Progenitor cell of endocrine pancreas (in vitro differentiated cells): Measurements from ENCODE around the gene KATNB1. TPM values are rescaled to one million over a fixed set of nuclear protein-coding genes. Genes with fewer than 3 reads are reported as not detected.
A peak's percentile ranks its signal among the peaks of the same experiment; 100 is the strongest.

Experiments used
- DNase-seq: peaks from one replicate; pipeline ENCODE4 v3.0.0; 2021; ENCODE audit warnings: low spot score; ENCODE audit not compliant: unreplicated experiment
- H3K27ac Mint-ChIP-seq: 2 replicates; pipeline ENCODE4 v1.8.0; 2021; ENCODE audit warnings: mild to moderate bottlenecking, moderate library complexity, mixed read lengths
- H3K27me3 Mint-ChIP-seq: 2 replicates; pipeline ENCODE4 v1.8.0; 2021; ENCODE audit warnings: mixed read lengths
- H3K36me3 Mint-ChIP-seq: 2 replicates; pipeline ENCODE4 v1.8.0; 2022; ENCODE audit warnings: mixed read lengths; ENCODE audit not compliant: insufficient read depth
- H3K4me1 Mint-ChIP-seq: 2 replicates; pipeline ENCODE4 v1.8.0; 2021; ENCODE audit warnings: low read depth, mixed read lengths
- H3K4me3 Mint-ChIP-seq: 2 replicates; pipeline ENCODE4 v1.8.0; 2021; ENCODE audit warnings: low read depth, mild to moderate bottlenecking, moderate library complexity, mixed read lengths
- H3K9me3 Mint-ChIP-seq: 2 replicates; pipeline ENCODE4 v1.8.0; 2021; ENCODE audit warnings: low read depth, mixed read lengths
- total RNA-seq: library from RNA; stranded (reverse); gene quantifications from 2 replicates; pipeline ENCODE4 v1.2.1, GENCODE V29; 2021
- TF ChIP-seq, protein P1 (sequence below): fragments of 200-600 bp; sonication (generic); IDR thresholded peaks from one replicate; pipeline ENCODE4 v1.5.0; 2021; ENCODE audit warnings: antibody characterized with exemption, mild to moderate bottlenecking; ENCODE audit not compliant: unreplicated experiment

Gene KATNB1
- total RNA-seq, 1 donor from 2014 or later = 32.0 TPM

DNA sequence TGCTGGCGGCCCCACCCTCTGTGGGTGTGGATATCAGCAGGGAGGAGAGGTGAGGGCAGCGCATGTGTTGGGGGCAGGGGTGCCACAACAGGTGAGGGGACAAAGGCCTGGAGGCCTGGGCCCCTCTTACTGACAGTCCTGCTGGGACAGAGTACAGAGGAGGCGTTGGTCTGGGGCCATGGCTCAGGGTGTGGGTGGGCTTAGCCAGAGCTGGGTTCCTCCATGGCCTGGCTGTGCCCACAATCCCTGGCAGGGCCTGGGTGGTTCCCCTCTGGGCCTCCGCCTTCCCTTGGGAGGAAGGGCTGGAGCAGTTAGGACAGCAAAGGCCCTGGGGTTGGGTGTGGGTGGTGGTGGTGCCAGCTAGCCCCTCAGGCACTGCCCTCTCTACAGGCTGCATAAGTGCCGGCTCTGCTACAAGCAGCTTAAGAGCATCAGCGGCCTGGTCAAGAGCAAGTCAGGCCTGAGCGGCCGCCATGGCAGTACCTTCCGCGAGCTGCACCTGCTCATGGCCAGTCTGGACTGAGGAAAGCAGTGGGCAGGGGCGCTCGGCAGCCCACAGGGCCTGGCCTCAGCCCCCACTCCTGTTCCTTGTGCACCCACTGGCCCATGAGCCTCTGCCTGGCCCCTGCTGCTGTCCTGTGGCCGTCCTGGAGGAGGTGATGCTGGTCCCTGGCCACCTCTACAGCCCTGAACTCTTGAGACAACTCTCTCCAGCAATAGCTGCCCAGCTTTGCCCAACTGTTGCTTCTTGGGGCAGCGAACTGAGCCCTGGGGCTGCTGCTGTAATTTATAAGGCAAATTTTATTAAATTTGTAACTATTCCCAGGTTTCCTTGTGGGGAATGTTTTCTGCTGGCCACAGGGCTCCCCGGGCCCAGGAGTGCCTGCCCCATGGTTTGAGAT, 21.1 kb downstream of the KATNB1 start:
- TF ChIP-seq, protein P1, sequence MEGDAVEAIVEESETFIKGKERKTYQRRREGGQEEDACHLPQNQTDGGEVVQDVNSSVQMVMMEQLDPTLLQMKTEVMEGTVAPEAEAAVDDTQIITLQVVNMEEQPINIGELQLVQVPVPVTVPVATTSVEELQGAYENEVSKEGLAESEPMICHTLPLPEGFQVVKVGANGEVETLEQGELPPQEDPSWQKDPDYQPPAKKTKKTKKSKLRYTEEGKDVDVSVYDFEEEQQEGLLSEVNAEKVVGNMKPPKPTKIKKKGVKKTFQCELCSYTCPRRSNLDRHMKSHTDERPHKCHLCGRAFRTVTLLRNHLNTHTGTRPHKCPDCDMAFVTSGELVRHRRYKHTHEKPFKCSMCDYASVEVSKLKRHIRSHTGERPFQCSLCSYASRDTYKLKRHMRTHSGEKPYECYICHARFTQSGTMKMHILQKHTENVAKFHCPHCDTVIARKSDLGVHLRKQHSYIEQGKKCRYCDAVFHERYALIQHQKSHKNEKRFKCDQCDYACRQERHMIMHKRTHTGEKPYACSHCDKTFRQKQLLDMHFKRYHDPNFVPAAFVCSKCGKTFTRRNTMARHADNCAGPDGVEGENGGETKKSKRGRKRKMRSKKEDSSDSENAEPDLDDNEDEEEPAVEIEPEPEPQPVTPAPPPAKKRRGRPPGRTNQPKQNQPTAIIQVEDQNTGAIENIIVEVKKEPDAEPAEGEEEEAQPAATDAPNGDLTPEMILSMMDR = no peak
- Mint-ChIP-seq H3K36me3 (peaks cover 7% of the 10 kb centered on the region), H3K27ac (no peak overlapping the region), H3K4me3 (no peak overlapping the region), H3K4me1 (no peaks in the 10 kb centered on the region), H3K9me3 (no peaks in the 10 kb centered on the region), H3K27me3 (no peaks in the 10 kb centered on the region)
- DNase-seq = no peak

DNA sequence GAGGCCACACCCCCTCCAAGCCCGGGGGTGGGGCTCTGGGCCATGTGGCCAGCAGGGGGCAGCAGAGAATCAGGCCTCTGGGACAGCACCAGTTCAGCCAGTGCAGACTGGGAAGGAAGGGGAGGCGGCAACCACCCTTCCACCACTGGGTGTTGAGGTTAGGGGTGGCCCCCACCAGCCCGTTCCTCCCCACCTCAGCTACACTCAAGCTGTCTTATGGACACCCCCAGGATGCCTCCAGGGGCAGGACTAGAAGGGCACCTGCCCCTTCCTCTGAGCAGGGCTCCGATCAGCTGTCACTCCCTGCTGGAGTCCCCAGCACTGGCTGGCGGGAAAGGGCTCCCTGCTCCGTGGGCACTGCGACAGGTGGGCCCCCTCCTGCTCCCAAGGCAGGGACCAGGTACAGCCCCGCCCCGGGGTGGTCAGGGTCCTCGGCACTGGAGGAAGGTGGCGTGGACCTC, 21.8 kb downstream of the KATNB1 start:
- H3K36me3 Mint-ChIP-seq = peaks cover 8% of the 10 kb centered on the region
- no peak overlapping the region for H3K27ac Mint-ChIP-seq
- H3K27me3 Mint-ChIP-seq = no peaks in the 10 kb centered on the region
- DNase-seq = peak; percentile 83
- no peaks in the 10 kb centered on the region for H3K4me1 Mint-ChIP-seq
- no peak overlapping the region for H3K4me3 Mint-ChIP-seq
- H3K9me3 Mint-ChIP-seq = no peaks in the 10 kb centered on the region
- TF ChIP-seq, protein P1 = peak; percentile 98

DNA sequence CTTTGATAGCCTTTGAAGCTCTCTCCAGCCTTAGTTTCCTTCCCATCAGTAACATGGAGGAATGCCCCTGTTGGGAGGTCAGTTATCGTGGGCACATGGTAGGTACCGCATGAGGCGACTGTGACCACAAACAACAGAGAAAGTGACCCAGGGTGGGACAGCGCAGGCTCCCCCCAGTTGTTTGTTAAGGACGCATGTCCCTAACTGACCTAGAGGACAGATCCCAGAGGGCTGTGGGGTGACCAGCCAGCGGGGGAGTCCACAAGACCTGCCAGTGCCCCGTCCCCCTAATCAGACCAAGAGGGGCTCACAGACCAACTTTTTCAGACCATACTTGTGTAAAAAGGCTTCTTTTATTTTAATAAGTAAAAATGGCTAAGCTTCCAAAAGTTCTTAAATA, 22.3 kb downstream of the KATNB1 start:
- Mint-ChIP-seq H3K4me1 (no peaks in the 10 kb centered on the region), H3K9me3 (no peaks in the 10 kb centered on the region), H3K27me3 (no peaks in the 10 kb centered on the region), H3K36me3 (peaks cover 8% of the 10 kb centered on the region), H3K4me3 (no peak overlapping the region), H3K27ac (no peak overlapping the region)
- no peak for DNase-seq
- TF ChIP-seq, protein P1 = no peak

DNA sequence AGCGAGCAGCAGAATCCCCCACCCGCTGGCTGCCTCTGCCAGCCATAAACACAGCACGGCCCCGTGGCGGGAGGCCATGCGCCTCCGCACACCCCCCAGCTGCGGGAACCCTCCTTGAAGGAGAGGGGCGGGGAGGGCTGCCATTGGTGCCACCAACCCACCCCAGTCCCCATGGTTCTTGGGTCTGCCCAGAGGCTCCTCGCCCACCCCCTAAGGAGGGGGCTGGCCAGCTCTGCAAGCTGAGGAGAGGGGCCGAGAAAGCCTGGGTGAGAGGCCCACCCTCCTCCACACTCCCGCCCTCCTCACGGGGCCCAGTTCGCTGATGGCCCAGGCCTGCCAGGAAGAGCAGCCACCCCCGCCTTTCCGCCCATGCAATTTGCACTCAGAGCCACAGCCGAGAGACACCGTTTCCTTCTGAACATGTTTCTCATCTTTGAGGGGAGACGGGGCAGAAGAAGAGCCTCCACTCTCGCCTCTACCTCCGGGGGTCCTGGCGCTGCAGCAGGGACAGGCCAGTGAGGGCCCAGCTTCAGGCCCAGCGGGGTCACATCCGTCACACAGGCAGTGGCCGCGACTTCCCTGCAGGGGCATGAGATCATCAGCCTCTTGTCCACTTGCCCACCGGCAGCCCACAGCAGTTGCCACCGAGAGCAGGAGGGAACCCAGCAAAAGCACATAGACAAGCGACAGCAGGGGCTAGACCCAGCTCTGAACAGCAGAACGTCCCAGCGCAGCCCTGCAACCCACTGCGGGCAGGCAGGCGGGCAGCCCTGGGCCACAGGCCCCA, 23.0 kb downstream of the KATNB1 start:
- no peak overlapping the region for H3K27ac Mint-ChIP-seq
- H3K4me3 Mint-ChIP-seq = no peak overlapping the region
- TF ChIP-seq, protein P1 = no peak
- H3K4me1 Mint-ChIP-seq = no peaks in the 10 kb centered on the region
- peaks cover 8% of the 10 kb centered on the region for H3K36me3 Mint-ChIP-seq
- H3K9me3 Mint-ChIP-seq = no peaks in the 10 kb centered on the region
- H3K27me3 Mint-ChIP-seq = no peaks in the 10 kb centered on the region
- DNase-seq = no peak

DNA sequence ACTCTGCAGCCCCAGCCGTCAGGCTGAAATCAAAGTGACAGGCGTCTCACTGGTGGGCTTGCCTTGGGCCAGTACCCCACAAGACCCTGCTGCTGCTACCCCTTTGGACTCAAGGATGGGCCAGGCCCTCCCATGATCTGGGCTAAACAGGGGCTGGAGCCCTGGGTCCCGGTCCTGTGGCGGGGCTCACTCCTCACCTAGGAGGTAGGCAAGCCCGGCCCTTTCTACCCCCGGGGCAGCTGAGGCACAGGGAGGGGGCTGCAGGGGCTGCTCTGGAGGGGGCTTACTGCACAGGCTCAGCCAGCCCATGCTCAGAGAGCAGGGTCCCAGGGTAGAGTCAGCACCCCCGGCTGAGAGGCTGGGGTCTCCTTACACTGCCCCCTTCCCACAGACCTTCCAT, 23.6 kb downstream of the KATNB1 start:
- peaks cover 8% of the 10 kb centered on the region for H3K36me3 Mint-ChIP-seq
- TF ChIP-seq, protein P1 = no peak
- DNase-seq = no peak
- no peak overlapping the region for H3K4me3 Mint-ChIP-seq
- no peaks in the 10 kb centered on the region for H3K27me3 Mint-ChIP-seq
- H3K9me3 Mint-ChIP-seq = no peaks in the 10 kb centered on the region
- H3K4me1 Mint-ChIP-seq = no peaks in the 10 kb centered on the region
- H3K27ac Mint-ChIP-seq = no peak overlapping the region
